ENCODE data around the gene KIF6.

Gene KIF6

DNA sequence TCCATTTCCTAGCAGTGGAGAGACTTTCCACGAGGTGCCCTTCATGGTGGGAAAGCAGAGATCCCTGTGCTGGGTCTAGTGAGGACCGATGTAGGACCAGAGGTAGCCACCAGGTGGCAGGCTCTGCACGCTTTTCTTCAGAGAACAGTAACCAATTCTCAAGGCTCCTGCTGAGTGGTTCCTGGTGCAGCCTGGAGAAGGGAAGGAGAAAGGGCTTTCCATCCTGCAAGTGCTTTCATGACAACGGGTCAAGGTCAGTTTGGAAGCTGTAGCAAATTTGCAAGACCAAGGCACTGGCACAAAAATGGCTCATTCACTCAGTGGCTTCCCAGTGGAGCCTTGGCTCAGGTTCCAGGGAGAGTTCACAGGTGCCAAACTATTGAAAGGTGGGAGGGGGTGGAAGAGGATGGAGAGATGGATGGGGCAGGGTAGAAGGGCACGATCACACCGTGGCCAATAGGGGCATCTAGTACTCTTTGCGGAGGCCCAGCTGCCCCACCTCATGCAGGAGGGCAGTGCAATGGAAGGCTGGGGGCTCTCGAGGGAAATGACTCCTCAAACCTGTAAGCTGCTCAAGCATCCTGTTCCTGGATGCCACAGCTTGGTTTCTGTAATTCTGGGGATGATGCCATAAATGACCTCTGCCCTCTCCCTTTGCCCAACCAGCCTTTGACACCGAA, 377.2 kb downstream of the KIF6 start:
- peak in 1 of 2 donors; percentile 40 for DNase-seq (ENCODE audit: low read depth in 2 of 2)

- no peak for DNase-seq (ENCODE audit: low read depth in 2 of 2)
These were observed 378.0 kb downstream of the KIF6 start for GRCh38 chr6:39347206-39347605.

DNA sequence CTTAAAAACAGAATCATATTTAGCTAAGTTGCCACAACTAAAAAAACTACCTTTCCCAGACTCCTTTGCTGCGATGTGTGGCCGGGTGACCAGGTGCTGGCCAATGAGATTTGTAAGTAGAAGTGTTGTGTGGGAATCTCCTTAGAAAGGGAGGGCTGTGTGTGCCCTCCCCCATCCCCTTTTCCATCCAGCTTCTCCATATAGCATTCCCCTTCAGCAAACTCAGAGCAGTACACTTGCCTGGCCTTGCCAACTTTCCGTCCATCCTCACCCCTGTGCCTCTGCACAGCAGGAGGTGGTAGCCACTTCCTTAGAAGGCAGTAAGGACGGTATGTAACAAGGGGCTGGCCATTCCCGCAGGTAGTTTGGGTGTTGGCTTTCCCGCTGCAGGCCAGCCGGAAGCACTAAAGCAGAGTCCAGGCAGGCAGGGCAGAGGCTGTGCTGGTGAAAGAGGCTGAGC, 380.4 kb downstream of the KIF6 start:
- no peak for DNase-seq (ENCODE audit: low read depth in 2 of 2)

- DNase-seq (ENCODE audit: low read depth in 2 of 2): no peak
These were observed 381.8 kb downstream of the KIF6 start for GRCh38 chr6:39343396-39343870.

GRCh38 chr6:39342692-39343395, 382.4 kb downstream of the KIF6 start:
- DNase-seq (ENCODE audit: low read depth in 2 of 2): no peak

DNA sequence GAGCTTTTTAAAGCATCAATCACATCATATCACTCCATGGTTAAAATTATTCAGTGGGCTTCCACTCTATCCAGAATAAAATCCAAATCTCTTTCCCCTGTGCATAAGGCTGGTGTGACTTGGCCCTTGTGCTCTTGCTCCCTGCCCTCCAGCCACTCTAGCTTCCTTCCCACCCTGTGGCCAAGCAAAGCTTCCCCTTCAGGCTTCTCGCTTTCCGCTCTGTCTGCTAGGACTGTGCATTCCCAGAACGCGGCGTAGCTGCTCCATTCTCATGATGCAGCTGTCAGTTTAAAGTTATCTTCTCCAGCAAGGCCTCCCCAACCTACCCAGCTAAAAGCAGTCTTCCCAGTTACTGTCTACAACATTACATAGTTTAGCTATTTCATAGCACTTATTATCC, 383.3 kb downstream of the KIF6 start:
- DNase-seq (ENCODE audit: low read depth in 2 of 2): no peak

DNA sequence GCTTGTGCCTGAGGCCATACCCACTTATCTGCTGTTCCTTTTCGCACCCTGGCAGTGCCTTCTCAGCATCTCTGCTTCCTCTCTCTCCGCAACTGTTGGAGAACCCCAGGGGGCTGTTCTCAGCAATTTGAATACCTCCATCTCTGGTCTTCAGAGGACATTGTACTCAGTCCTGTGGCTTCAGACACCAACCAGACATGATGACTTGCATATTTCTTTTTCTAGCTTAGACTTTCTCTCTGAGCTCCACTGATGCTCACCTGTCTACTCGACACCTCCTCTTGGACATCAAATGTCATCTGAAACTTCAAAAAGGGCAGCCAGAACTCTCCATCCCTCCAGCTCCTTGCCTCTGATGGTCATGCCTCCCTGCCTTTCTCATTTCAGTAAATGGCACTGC, 383.9 kb downstream of the KIF6 start:
- no peak for DNase-seq (ENCODE audit: low read depth in 2 of 2)

DNA sequence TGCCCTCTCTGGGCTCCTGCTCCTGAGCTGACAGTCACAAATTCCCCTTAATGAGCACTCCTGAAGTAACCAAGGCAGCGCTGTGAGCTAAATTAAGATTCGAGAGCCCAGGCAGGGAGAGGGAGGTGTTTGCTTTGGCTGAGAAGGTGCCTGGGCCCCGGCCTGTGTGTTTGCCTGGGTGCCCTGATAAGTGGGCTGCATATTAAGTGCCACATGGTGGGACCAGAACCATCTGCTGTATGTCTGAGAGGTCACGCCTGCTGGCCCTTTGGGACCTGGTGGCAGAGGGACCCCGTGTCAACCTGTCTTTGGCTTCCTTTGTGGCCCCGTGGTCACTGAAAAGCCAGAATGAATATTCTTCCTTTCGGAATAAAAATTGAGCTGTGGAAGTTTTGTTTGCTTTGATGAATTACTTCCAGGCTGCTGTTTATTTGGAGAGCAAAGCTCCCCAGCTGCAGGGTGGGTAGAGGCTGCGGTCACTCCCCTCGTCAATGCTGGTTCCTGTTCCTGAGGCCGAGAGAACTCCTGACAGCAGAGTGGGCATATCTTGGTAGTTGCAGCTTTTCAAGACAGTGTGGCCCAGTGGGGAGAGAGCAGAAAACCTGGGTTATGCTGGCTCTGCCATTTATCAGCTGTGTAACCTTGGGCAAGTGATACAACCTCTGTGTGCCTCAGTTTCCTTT, 385.2 kb downstream of the KIF6 start:
- DNase-seq (ENCODE audit: low read depth in 2 of 2): no peak

DNA sequence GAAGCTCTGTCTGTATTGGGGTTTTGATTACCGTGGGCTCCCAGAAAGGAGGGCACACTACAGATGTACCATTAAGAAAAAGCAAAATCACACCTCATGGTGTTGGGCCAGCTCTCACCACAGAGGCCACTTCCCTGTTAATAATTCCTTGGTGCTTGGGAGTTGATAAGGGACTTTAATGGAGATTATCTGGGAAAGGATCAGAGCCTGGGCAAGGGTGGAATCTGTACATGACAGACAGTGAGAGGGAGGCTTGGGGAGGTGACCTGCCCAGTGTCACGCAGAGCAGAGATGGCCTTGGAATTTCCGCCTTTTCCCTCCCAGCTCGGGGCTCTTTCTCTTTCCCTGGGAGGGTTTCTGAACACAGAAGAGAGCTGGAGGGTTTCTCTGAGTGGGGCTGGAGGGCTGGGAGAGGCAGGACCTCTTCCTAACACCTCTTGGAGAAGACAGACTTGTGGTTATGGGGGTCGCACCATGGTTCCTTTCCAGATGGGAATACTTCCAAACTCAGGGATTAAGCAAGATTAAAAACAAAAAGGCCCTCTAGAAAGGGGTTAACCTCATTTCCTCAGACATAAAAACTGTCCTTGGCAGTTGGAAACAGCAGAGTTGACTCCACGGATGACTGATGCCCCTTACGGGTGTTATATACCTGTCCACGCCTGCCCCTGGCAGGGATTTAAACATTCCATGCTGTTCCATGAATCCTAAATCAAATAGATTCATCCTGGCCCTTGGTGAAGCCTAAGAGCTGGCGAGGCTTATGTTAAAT, 385.9 kb downstream of the KIF6 start:
- no peak for DNase-seq (ENCODE audit: low read depth in 2 of 2)

DNA sequence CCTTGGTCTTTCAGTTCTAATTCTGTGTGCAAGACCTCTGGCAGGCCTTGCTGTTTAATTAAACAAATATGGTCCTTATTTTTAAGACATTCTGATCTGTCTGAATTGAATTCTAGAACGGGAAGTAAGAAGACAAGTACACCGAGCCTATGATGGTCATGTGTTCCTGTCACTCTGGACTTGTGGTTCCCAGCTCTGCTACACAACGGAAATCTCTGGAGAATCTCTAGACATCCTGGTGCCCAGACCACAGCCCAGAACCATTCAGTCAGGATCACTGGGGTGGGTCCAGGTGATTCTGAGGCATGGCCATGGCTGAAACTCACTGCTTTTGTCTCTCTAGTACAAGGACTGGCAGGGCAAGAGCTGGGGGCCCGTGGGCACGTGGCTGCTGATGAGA, 386.8 kb downstream of the KIF6 start:
- no peak for DNase-seq (ENCODE audit: low read depth in 2 of 2)

DNA sequence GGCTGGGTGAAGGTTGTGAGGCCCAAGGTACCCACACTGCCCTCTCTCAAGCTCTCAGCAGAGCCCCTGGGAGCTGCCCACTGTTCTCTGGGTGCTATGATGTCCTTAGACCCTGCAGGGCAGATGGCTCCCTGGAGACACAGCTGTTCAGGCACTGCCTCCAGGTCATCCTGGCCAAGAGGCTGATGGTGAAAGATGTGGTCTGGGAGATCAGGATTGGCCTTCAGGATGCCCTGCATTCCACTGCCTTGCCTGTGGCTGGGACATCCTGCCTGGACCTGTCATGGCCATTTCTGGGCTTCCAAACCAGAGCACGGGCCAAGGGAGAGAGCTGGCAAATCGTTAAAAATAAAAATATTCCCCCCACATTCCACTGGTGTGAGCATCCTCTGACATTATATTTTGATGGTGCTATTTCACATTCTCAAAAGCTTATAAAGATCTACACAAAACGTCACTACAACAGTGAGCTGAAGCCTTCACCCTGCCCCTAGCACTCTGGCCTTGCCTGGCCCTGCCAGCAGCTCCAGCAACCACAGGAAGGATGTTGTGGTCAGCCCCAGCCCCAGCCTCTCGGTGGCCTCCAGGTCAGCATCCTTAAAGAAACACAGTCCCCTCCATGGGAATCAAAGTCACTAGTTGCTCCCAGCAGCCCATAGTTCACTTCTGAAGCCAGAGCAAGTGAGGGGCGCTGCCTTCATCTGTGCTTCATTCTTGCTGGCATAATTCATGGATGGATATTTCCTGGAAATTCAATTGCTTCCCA, 389.2 kb downstream of the KIF6 start:
- no peak for DNase-seq (ENCODE audit: low read depth in 2 of 2)

DNA sequence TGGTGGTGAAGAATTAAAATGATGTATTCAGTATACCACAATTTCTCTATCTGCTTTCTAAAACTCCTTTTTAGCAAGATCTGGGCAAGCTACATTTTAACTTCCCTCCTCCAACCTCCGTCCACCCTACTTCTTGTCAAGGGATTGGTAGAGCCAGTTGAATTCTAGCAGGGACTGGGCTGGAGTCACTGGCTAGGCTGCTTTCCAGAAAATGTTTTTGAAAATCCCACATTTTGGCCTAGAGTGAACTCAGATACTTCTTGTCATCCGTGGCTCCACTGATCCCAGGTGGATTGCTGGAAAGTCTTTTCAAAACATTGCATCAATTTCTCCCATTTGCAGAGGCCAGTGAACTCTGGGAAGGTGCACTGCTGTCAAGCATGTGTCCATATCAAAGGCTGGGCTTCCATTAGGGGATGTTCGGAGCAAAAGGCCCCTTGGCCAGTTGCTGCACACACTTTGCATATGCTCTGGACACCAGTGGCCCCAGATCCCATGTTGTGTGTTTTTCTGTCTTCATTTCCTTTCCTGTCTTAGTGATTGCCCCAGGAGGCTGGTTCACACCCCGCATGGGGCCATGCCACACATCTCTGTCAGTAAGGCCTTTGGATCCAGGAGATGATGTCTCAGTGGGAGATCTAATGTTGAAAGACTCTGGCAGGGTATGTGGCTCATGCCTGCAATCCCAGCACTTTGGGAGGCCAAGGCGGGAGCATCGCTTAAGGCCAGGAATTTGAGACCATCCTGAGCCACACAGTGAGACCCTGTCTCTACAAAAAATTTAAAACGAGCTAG, 391.4 kb downstream of the KIF6 start:
- no peak for DNase-seq (ENCODE audit: low read depth in 2 of 2)

- DNase-seq (ENCODE audit: low read depth in 2 of 2): no peak
These were observed 394.7 kb downstream of the KIF6 start for GRCh38 chr6:39330476-39330875.

DNA sequence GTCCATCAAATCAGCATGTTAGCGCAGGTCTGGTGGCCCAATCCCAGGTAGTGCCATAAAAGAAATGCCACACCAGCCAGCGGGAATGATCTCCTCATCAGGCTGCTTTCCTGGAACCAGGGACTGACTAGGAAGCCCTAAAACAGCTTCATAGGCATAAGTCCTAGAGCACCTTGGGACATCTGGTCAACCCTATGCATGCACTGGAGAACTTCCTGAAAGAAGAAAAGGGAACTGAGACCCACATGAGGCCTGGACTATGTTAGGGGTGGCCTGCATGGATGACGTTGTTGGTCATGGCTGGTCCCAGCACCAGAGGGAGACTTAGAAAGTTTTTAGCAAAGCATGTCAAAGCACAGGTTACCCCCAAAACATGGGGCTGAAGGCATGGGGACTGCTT, 395.2 kb downstream of the KIF6 start:
- DNase-seq (ENCODE audit: low read depth in 2 of 2): no peak

DNA sequence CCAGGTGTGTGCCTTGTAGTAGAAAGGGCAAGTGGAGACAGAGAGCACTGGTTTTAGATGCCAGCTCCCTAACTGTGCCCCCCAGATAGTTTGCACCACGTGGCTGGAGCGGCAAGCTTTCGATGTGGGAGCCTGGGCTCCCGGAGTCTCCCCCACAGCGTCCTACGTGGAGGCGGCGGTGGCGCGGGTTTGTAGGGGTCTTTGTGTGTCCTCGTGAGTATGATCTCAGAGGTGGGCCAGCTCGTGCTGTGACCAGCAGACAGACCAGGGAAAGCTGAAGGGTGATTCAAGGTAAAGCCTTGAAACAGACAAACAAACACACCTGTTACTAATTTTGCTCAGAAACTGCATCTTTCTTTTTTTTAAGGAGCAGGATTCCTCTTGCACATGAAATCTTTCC, 397.1 kb downstream of the KIF6 start:
- DNase-seq (ENCODE audit: low read depth in 2 of 2): no peak

- DNase-seq (ENCODE audit: low read depth in 2 of 2): no peak
These were observed 397.7 kb downstream of the KIF6 start for GRCh38 chr6:39327507-39327906.

DNA sequence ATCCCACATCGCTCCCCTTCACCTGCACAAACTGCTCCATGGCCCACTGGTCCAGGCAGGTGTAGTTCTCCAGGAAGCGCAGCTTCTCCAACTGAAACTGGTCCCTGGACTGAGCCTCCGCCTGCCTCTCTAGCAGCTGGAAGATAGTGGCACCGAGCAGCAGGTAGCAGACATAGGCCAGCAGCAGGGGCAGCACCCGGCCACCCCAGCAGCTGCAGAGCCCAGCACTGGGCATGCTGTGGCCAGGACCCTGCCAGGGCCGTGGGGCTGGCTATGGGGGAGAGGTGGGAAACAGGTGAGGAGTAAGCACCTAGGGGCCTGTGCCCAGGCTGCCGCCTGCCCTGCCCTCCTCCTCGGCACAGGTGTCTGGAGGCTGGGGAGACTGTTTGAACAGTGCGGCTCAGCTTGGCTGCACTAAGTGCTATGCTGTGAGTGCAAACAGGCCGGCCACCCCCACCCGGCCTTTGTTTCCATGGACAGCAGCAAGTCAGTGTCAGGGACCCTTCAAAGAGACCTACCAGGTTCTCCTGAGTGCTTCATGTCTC, 402.8 kb downstream of the KIF6 start, which contains the start of gene KCNK16:
TSS of gene KCNK16 (minus strand) at position 397 of the 545 bp plus-strand sequence. CDS start at position 235, 162 bp downstream.
- no peak for DNase-seq (ENCODE audit: low read depth in 2 of 2)

- DNase-seq (ENCODE audit: low read depth in 2 of 2): no peak
These were observed 403.4 kb downstream of the KIF6 start for GRCh38 chr6:39321761-39322160.

- no peak for DNase-seq (ENCODE audit: low read depth in 2 of 2)
These were observed 404.7 kb downstream of the KIF6 start for GRCh38 chr6:39320363-39320984.

All from stimulated activated CD4-positive, alpha-beta T cell treated with anti-CD3 and anti-CD28 coated beads, Interleukin-1b, Interleukin-23, amount 100 ng/mL, for 1 hour (primary cell).